Right hindlimb (tissue), 1 donor: ENCODE results near the gene EIF4G1.

Source experiments
- DNase-seq: peaks from one replicate; pipeline ENCODE4 v3.0.0-alpha.2; 2018

The EIF4G1 gene

DNA sequence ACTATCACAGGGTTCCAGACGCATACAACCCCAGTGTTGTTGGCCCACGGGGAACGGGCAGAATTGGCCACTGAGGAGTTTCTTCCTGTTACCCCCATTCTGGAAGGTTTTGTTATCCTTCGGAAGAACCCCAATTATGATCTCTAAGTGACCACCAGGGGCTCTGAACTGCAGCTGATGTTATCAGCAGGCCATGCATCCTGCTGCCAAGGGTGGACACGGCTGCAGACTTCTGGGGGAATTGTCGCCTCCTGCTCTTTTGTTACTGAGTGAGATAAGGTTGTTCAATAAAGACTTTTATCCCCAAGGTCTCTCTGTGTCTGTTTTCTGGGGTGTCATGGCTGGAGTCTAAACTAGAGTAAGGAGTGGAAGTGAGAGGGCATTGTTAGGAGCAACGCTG is 5.7 kb upstream of the EIF4G1 start:
- DNase-seq = no peak

DNA sequence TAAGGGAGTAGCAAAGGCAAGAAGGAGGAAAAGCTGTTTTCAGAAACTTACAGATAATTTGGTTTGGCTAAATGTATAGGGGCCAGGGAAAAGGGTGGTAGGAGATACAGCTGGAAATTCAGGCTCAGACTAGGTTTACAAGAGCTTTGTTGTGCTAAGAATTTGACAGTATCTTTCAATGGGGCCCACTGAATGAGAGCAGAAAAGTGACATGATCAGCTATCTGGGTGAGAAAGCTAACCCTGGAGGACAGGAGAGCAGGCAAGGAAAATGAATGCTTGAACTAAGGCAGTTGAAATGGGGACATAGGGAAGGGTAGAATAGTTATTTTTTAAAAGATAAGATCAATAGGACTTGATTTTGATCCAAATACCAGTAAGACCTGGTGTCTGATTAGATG is 2.8 kb upstream of the EIF4G1 start:
- DNase-seq = no peak

DNA sequence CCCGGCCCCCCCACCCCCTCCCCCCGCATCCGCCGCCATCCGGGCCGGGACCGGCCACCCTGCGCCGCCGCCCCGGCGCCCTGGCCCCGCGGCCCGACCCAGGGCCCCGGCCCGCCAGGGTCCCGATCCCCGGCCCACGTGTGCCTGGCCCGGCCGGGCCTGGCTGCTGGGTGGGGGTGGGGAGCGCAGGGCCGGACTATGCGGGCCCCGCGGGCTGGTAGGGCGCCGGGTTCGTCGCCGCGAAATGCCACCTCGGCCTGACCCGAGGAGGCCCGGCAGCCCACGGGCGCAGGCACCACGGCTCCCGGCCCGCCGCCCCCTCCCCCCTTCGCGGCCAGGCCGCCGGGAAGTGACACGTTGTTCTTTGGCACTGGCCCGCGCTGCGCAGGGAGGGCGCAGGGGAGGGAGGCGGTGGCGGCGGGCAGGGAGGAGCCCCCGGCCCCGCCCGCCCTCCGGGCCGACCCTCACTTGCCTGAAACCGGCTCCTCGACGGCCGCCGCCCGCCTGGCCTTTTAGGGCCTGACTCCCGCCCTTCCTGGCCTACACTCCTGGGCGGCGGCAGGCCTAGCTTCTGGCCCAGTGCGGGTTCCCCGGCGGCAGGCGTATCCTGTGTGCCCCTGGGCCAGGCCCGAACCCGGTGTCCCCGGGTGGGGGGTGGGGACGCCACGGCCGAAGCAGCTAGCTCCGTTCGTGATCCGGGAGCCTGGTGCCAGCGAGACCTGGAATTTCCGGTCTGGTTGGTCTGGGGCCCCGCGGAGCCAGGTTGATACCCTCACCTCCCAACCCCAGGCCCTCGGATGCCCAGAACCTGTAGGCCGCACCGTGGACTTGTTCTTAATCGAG is 515 bp downstream of the EIF4G1 start:
- peak; percentile 87 for DNase-seq

DNA sequence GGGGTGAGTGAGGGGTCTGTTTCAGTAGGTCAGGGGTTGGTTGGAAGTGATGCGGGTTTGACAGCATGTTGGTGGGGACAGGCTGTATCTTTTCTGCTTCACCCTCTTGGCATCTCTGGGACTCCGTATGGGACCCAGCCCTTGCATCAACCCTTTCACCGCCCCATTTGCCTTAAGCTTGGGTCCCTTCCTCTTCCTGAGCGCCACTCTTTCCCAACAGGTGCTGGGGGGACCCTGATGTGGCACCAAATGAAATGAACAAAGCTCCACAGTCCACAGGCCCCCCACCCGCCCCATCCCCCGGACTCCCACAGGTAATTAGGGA is 1.1 kb downstream of the EIF4G1 start:
- no peak for DNase-seq

DNA sequence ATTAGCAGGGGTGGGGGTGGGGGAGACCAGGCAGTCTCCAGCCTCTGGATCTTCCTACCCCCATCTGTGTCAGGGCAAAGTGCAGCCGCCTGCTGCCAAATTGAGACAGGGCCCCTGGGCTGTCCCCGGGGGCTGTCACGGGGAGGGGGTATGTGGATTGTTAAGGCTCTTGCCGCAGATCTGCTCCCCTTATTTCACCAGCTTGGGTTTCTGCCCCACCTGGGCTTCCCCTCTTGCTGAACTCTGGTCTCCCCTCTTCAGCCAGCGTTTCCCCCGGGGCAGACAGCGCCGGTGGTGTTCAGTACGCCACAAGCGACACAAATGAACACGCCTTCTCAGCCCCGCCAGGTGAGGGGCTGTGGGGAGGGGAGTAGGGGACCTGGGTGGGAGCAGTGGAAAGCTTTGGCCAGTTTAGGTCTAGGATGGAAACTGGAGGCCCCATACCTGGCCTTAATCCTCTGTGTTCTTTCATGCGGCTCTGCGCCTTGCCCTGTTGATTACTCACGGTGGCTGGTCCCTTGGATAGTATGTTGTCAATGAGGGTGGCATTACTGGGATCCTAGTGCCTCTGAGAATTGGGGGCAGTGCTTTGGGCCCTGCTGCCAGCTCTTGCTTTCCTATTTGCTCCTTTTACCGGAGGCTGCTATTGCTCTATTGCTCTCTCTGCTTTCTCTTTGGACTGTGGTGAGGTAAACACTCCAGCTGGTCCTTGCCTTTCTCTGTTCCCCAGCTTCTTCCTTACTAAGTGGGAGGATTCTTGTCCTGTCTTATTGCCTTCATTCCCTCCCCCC is 1.7 kb downstream of the EIF4G1 start:
- DNase-seq = no peak

DNA sequence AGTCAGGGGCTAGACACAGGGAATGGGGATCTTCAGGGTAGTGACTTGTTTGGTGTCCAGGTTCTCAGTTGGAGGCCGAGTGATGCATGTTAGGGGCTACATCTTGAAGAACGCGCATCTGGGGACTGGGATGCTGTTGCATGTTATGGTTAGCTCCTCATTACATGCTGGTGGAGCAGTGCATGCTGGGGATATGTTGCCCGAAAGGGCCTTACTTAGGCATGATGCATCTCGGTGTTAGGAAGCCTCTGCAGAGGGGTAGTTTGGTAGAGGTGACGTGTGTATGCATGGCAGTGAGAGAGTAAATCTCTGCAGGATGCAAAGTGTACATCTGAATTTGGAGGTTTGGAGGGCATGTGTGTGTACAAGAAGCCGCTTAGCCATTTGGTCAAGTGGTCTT is 2.4 kb downstream of the EIF4G1 start:
- DNase-seq = no peak

DNA sequence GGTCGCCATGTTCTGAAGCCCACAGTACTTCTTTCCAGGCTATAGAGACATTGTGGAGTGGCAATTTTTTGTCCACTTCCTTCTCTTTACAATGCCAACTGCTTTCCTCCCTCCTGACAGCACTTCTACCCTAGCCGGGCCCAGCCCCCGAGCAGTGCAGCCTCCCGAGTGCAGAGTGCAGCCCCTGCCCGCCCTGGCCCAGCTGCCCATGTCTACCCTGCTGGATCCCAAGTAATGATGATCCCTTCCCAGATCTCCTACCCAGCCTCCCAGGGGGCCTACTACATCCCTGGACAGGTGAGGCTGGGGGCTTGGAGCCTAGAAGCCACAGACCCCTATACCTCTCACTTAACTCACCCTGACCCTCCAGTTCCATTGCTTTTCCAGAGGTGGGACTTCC is 2.8 kb downstream of the EIF4G1 start:
- no peak for DNase-seq

DNA sequence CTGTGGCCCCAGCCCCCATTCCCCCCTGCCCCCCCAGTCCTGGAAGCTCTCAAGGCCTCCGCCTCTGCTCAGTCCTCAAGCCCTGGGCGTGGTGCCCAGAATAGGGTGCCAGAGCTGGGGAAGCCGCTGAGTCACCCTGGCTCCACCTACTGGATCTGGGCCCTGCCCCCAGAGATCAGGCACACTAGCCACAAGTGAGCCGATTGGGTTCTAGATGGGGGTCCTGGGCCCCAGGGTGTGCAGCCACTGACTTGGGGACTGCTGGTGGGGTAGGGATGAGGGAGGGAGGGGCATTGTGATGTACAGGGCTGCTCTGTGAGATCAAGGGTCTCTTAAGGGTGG is 5.7 kb downstream of the EIF4G1 start:
- DNase-seq = peak; percentile 91

DNA sequence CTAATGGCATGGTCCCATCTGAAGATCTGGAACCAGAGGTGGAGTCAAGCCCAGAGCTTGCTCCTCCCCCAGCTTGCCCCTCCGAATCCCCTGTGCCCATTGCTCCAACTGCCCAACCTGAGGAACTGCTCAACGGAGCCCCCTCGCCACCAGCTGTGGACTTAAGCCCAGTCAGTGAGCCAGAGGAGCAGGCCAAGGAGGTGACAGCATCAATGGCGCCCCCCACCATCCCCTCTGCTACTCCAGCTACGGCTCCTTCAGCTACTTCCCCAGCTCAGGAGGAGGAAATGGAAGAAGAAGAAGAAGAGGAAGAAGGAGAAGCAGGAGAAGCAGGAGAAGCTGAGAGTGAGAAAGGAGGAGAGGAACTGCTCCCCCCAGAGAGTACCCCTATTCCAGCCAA is 7.3 kb downstream of the EIF4G1 start:
- DNase-seq = no peak

DNA sequence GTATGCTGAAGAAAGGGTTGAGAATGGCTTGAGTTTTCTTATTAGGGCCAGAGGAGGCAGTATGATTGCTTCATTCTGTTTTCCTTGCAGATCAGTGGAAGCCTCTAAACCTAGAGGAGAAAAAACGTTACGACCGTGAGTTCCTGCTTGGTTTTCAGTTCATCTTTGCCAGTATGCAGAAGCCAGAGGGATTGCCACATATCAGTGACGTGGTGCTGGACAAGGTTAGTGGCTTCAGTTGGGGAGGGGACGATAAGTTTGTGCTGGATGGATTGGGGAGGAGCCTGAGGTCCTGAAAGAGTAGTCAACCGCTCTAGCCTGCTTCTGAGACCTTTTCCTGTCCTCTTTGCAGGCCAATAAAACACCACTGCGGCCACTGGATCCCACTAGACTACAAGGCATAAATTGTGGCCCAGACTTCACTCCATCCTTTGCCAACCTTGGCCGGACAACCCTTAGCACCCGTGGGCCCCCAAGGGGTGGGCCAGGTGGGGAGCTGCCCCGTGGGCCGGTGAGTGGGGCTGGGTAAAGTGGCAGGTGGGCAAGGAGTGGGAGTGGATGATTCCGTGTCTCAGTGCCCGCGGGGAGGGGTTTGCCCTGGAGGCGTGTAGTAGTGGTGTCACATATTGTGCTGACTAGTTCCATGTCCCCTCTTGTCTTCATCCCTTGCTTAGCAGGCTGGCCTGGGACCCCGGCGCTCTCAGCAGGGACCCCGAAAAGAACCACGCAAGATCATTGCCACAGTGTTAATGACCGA is 8.5 kb downstream of the EIF4G1 start:
- no peak for DNase-seq

DNA sequence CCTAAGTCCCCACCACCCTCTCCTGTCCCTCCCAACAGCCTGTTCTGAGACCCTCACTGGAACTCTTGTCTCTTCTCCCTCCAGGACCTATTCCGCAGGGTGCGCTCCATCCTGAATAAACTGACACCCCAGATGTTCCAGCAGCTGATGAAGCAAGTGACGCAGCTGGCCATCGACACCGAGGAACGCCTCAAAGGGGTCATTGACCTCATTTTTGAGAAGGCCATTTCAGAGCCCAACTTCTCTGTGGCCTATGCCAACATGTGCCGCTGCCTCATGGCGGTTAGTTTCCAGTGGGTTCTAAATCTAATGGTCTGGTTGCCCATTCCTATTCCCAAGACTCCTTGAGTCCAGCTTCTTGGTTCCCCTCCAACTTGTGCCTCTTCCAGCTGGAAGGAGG is 9.3 kb downstream of the EIF4G1 start:
- no peak for DNase-seq

DNA sequence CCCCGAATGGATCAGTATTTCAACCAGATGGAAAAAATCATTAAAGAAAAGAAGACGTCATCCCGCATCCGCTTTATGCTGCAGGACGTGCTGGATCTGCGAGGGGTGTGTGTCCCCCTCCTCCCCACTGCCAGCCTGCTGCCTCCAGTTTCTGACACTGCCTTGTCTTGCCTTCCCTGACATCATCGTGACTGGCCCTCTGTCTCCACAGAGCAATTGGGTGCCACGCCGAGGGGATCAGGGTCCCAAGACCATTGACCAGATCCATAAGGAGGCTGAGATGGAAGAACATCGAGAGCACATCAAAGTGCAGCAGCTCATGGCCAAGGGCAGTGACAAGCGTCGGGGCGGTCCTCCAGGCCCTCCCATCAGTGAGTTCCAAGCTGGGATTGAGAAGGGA is 10.9 kb downstream of the EIF4G1 start:
- no peak for DNase-seq

DNA sequence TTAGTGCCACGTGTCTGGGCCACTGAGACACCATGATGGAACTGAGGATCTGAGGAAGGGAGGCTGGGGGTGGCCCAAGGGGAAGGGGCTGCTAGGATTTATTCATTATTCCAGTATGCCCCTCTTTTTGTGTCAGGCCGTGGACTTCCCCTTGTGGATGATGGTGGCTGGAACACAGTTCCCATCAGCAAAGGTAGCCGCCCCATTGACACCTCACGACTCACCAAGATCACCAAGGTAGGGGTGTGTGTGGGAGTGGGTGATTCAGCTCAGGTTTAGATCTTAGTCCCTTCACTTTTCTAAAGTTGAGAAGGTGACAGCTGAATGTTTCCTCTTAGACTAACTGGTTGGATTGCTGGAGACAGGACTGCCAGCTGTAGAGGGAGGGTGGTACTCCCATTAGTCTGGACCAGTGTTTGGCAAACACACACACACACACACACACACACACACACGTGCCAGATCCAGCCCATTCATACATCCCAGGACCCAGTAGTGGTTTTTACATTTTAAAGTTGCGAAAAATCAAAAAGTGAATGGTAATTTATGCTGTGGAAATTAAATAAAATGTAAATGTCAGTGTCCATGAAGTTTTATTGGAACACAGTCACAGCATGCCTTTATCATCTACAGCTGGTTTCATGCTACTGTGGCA is 11.4 kb downstream of the EIF4G1 start:
- DNase-seq = no peak

DNA sequence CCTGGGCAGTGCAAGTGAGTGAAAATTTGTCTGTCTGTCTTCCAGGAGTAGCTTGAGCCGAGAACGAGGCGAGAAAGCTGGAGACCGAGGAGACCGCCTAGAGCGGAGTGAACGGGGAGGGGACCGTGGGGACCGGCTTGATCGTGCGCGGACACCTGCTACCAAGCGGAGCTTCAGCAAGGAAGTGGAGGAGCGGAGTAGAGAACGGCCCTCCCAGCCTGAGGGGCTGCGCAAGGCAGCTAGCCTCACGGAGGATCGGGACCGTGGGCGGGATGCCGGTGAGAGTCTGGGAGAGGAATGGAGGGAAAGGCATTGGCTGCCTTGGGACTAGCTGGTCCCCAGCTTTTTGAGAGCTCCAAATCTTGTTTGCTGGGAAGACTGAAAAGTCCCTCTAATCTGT is 12.8 kb downstream of the EIF4G1 start:
- DNase-seq = no peak

DNA sequence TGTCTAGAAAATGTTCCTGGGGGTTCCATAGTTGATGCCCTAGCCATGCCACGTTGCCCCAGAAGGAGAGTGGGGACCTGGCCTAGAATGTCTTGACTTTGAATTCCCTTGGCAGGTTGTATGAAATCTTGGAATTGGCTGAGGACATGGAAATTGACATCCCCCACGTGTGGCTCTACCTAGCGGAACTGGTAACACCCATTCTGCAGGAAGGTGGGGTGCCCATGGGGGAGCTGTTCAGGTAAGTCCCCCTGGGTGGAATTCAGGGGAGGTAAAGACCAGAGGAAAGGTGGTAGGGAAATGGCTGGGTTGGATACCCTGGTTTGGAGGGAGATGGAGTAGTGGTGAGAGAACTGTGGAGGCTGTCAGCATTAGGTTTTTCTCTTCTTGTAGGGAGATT is 14.1 kb downstream of the EIF4G1 start:
- no peak for DNase-seq

DNA sequence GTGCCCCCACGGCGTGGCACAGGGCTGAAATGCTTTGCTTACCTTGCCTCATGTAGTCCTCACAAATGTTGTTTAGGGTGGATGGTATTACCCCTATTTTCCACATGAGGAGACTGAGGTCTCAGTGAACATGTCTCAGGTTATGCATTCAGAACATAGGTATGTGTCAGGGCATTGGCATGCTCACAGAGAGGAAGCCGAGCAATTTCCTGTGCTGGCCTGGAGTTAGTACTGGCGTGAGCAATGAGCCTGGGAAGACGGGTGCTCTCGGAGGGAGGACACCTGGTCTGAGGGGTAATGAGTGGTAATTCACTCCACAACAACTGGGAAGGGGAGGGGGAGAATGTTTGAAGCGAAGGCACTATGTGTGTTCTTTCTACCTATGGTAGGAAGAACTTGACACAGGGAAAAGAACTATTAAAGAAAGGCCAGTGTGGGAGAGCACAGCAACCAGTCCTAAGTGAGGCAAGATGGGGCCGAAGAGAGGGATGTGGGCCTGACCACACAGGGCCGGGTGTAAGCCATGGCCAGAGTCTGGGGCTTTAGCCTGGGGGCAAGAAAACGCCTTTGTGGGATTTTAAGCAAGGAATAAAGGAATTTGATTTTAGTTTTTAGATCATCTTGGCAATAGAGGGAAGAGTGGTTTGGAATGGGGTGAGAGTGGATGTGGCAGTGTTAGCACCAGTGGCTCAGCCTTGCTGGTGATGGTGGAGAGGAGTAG is 18.1 kb downstream of the EIF4G1 start:
- DNase-seq = no peak

DNA sequence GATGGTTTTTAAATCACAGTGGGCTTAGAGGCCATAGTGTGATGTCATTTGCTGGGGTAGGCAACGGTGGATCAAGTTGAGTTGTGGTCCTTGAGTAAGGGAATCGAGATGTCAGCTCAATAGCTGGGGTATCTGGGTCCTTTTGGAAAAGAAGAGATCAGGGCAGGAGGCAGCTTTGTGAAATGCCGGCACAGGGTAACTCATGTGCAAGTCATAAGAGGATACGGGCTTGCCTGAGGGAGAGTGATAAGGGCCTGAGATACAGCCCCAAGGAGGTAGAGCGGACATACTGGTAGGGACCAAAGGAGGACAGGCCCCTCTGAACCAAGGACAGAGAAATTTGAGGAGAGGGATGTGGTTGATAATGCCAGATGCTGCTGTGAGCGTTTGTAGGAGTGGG is 18.8 kb downstream of the EIF4G1 start:
- DNase-seq = no peak

DNA sequence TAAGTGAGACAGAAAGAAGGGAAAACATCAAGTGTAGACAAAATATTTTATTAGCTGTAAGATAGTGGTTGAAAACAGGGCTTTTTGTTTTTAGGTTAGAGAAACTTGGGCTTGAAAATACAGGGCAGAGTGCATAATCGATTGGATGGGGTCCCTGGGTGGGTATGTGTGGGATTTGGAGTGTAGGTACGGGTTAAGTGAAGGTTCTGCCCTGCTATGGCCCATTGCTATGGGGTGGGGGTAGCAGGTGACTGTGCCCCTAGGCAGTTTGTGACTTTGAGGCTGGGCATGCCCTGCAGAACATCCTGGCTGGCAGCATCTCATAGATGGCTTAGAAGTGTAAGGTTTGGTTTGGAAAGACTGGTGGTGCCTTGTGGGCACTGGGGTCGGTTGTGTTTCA is 19.3 kb downstream of the EIF4G1 start:
- DNase-seq = no peak

DNA sequence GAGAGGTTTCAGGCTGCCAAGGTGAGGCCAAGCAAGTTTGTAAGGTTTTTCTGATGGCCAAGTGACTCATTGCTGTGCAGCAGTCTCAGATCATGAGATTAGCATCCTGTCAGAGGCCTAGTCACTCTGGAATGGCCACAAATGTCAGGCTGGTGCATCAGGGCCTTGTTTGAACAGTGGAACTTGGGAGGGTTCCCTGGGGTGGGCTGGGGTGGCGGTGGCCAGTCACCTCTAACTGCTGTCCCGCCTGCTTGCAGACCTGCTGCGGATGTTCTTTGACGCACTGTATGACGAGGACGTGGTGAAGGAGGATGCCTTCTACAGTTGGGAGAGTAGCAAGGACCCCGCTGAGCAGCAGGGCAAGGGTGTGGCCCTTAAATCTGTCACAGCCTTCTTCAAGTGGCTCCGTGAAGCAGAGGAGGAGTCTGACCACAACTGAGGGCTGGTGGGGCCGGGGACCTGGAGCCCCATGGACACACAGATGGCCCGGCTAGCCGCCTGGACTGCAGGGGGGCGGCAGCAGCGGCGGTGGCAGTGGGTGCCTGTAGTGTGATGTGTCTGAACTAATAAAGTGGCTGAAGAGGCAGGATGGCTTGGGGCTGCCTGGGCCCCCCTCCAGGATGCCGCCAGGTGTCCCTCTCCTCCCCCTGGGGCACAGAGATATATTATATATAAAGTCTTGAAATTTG is 20.2 kb downstream of the EIF4G1 start:
- DNase-seq = no peak

DNA sequence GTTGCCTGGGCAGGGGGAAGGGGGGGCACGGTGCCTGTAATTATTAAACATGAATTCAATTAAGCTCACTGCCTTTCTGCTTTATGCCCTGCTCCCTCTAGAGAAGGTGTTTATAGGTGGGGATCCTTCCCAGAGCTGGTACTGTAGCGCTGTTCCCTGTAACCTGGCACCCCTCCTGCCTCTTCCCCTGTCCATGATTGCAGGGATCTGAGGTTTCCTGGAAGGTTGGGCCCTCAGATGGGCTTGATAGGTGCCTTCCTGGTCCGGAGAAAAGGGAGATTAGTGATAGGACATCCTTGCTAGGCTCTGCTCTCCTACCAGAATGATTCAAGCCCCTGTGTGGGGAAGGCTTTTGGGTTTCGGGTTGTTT is 20.9 kb downstream of the EIF4G1 start:
- no peak for DNase-seq

DNA sequence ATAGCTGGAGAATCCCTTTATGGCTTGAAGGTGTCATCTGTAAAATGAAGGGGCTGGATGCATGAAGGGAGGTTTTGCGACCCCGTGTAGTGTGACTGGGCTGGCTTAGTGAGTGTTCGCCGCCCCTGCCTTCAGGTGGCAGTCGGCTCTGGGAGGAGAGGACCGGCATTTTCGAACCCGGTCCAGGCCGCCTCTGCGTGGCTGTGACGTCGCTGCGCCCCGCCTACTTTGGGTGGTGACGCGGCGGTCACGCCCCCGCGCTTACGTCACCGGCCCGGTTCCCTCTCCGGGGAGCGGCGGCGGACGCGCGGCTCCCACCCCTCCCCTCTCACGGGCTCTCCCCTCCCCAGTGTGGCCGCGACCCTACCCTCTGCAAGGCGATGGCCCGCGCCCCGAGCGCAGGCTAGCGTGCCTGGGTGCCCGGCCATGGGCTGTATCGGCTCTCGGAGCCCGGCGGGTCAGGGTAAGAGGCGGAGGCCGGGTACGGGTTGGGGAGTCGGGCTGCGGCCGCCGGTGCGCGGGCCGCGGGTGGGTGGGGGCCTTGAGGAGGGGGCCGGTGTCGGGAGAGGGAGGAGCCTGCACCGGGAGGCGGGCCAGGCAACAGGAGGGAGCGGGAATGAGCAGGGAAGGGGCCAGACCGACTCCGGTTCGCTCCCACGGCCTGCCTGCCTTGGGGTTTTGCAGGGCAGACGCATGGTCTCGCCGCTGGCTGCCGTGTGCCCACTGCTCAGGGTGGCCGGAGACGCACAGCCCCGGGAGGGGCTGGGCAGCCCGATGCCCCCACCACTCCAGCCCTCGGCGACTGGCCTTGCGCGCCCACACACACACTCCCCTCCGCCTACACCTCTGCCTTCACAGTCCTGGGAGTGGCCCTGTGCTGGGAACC is 21.5 kb downstream of the EIF4G1 start:
- DNase-seq = peak; percentile 92
